ENCODE results near the gene LLCFC1. TPM values are rescaled to one million over a fixed set of nuclear protein-coding genes. Genes with fewer than 3 reads are reported as not detected.
"Not testable (repeated sequence)": the region's sequence is repeated elsewhere in the genome, so short reads cannot be mapped to it uniquely, and the experiment has no call there.

The LLCFC1 gene
- total RNA-seq, 2 experiments from 2014 or later: not detected

GRCh38 chr7:142974626-142975025, 35.3 kb downstream of the LLCFC1 start:
- Mint-ChIP-seq H3K27ac (no peak overlapping the region), H3K27me3 (peaks cover 11% of the 10 kb centered on the region), H3K9me3 (peaks cover 8% of the 10 kb centered on the region), H3K36me3 (no peaks in the 10 kb centered on the region), H3K4me3 (no peak overlapping the region), H3K4me1 (no peaks in the 10 kb centered on the region)
- DNase-seq: no peak

- Mint-ChIP-seq H3K27me3 (peaks cover 14% of the 10 kb centered on the region), H3K9me3 (peaks cover 15% of the 10 kb centered on the region)
- not testable (repeated sequence) for H3K27ac Mint-ChIP-seq, H3K36me3 Mint-ChIP-seq, H3K4me1 Mint-ChIP-seq, H3K4me3 Mint-ChIP-seq, DNase-seq
These were observed 39.1 kb downstream of the LLCFC1 start for GRCh38 chr7:142978402-142978801.

GRCh38 chr7:142983825-142984224, 44.5 kb downstream of the LLCFC1 start:
- H3K4me1 Mint-ChIP-seq: no peaks in the 10 kb centered on the region
- H3K27ac Mint-ChIP-seq: no peak overlapping the region
- peaks cover 11% of the 10 kb centered on the region for H3K9me3 Mint-ChIP-seq
- no peak overlapping the region for H3K4me3 Mint-ChIP-seq
- H3K36me3 Mint-ChIP-seq: peaks cover 1% of the 10 kb centered on the region
- DNase-seq: no peak
- peaks cover 14% of the 10 kb centered on the region for H3K27me3 Mint-ChIP-seq

- Mint-ChIP-seq H3K27me3 (peaks cover 14% of the 10 kb centered on the region), H3K4me1 (no peaks in the 10 kb centered on the region), H3K27ac (no peak overlapping the region), H3K4me3 (no peak overlapping the region), H3K36me3 (peaks cover 1% of the 10 kb centered on the region), H3K9me3 (peaks cover 9% of the 10 kb centered on the region)
- DNase-seq: no peak
These were observed 45.0 kb downstream of the LLCFC1 start for GRCh38 chr7:142984297-142984696.

Other genes starting within 250 kb of the LLCFC1 start
- gene PRSS1, start 190.0 kb upstream of the LLCFC1 start, total RNA-seq: not detected
- gene PRSS2, start 168.5 kb upstream of the LLCFC1 start, total RNA-seq: not detected
- gene EPHB6, start 84.4 kb upstream of the LLCFC1 start, total RNA-seq: 10 to 100 TPM in 1 of 2 experiments, 1 to 10 TPM in 1; 9.0 to 10.0 TPM
- not detected for gene TRPV6, start 53.7 kb upstream of the LLCFC1 start, total RNA-seq
- gene TRPV5, start 5.7 kb upstream of the LLCFC1 start, total RNA-seq: not detected
- under 1 TPM in 1 of 2 experiments, not detected in 1; 0.16 TPM for gene KEL, start 22.9 kb downstream of the LLCFC1 start, total RNA-seq
- gene OR9A2, start 87.6 kb downstream of the LLCFC1 start, total RNA-seq: not detected
- gene OR6V1, start 112.9 kb downstream of the LLCFC1 start, total RNA-seq: not detected
- not detected for gene PIP, start 192.6 kb downstream of the LLCFC1 start, total RNA-seq
- not detected for gene TAS2R39, start 243.9 kb downstream of the LLCFC1 start, total RNA-seq

All from activated naive CD8-positive, alpha-beta T cell treated with anti-CD3 and anti-CD28 coated beads for 36 hours (primary cell).